ENCODE measurements around the gene LARP6. TPM values are rescaled to one million over a fixed set of nuclear protein-coding genes. Genes with fewer than 3 reads are reported as not detected.

LARP6 gene
- total RNA-seq, 1 experiment from 2014 or later: not detected

DNA sequence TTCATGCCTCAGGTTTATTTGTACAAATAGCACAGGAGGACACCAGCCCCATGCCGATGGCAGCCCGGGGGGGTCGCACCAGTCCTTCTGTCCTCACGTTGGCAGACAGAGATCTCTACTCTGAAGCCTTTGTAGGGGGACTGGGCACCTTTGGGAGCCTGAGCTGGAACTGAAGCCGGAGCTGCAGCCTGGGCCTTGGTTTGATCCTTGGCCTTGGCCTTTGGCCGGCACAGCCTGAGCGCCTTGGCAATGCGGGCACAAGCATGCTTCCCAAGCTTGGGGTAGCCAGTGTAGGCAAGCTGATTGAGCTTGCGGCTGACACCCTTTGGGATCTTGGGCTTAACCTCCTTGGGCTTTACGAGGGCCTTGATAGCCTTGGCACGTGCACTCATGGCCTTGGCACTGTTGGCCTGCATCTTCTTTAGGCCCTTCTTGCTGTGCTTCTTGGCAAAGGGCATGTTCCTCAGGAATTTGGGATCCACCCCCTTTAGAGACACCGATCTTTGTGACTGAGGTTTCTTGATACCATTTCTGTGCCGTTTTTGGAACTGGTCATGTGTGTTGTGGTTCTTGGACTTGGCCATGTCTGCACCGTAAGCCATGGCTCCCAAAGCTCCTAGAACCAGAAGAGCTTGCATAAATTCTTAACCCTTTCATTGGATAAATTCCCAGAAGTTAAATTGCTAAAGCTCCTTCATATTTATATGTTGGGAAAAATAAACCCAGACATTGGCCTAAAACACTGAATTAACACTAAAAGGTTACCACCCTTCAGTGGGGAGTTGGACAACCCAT lies 57.2 kb downstream of the LARP6 start:
- H2AFZ ChIP-seq (ENCODE audit: low read length): no peak overlapping the region
- no peaks in the 10 kb centered on the region for H3K9me3 ChIP-seq (ENCODE audit: low read length)
- H3K27me3 ChIP-seq (ENCODE audit: low read length): no peaks in the 10 kb centered on the region
- H3K4me3 ChIP-seq (ENCODE audit: low read length): no peak overlapping the region
- no peak overlapping the region for H3K4me2 ChIP-seq (ENCODE audit: low read depth, low read length, poor library complexity, severe bottlenecking)
- H3K79me2 ChIP-seq (ENCODE audit: low read length): no peaks in the 10 kb centered on the region
- no peak overlapping the region for H3K9ac ChIP-seq (ENCODE audit: low read length)
- no peak for DNase-seq
- H4K20me1 ChIP-seq (ENCODE audit: insufficient read depth, low read depth, low read length): no peaks in the 10 kb centered on the region
- H3K27ac ChIP-seq (ENCODE audit: low read length): no peak overlapping the region
- no peaks in the 10 kb centered on the region for H3K36me3 ChIP-seq (ENCODE audit: insufficient read depth, low read length)
- no peaks in the 10 kb centered on the region for H3K4me1 ChIP-seq (ENCODE audit: low read length)
- H3K9me2 ChIP-seq (replicated peaks; ENCODE audit: insufficient read depth, low read length): no peaks in the 10 kb centered on the region

DNA sequence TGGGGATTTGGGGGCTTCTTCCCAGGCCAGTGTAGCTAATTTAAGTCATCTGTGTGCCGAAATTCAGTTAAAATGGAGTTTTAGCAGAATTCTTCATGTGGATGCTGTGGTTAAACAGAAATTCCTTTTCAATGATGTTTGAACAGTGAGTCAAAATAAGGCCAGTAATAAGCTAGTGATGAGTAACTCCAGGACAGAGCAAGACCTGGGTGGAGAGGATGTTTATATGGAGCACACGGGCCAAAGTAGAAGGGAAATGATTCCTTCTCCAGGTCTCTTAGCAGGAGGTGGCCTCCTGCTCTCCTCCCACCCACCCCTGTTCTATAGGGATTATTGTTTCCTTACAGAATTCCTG lies 58.7 kb downstream of the LARP6 start:
- no peak overlapping the region for H3K4me2 ChIP-seq (ENCODE audit: low read depth, low read length, poor library complexity, severe bottlenecking)
- H4K20me1 ChIP-seq (ENCODE audit: insufficient read depth, low read depth, low read length): no peaks in the 10 kb centered on the region
- H3K9me3 ChIP-seq (ENCODE audit: low read length): no peaks in the 10 kb centered on the region
- no peaks in the 10 kb centered on the region for H3K4me1 ChIP-seq (ENCODE audit: low read length)
- no peak overlapping the region for H3K27ac ChIP-seq (ENCODE audit: low read length)
- H3K27me3 ChIP-seq (ENCODE audit: low read length): no peaks in the 10 kb centered on the region
- H3K36me3 ChIP-seq (ENCODE audit: insufficient read depth, low read length): no peaks in the 10 kb centered on the region
- DNase-seq: no peak
- H3K79me2 ChIP-seq (ENCODE audit: low read length): no peaks in the 10 kb centered on the region
- H3K9ac ChIP-seq (ENCODE audit: low read length): no peak overlapping the region
- H3K9me2 ChIP-seq (replicated peaks; ENCODE audit: insufficient read depth, low read length): no peaks in the 10 kb centered on the region
- no peak overlapping the region for H2AFZ ChIP-seq (ENCODE audit: low read length)
- H3K4me3 ChIP-seq (ENCODE audit: low read length): no peak overlapping the region

DNA sequence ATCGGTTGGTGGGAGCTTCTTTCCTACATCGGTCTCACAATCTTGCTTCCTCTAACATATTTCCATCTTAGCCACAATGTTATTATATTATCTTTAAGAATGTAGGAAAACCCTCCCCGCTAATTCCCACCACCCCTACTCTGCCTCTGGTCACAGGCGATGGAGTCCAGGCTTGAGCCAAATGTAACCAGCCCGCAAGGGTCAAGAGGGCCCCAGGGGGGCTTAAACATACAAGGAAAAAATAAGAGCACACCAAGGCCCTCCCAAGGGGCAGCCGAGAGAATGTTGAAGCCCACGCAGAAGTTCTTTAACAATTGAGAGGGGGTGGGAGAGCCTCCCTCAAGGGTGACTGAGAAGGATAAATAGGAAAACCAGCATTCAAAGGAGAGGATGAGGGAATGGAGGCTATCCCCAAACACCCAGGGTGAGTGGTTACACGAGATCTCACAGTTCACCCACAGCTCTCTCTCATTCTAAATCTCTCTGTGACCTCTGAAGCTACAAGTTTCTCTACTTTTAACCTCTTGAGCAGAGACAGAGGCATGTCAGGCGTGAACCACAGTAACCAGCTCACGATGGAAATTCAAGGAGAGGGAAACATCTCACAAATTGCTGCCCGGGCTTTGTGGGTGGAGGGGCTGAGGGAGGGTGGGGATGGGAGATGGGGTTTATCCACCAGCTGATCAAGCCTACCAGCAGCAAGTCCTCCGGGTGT lies 59.2 kb downstream of the LARP6 start:
- H2AFZ ChIP-seq (ENCODE audit: low read length): no peak overlapping the region
- no peak overlapping the region for H3K27ac ChIP-seq (ENCODE audit: low read length)
- H3K36me3 ChIP-seq (ENCODE audit: insufficient read depth, low read length): no peaks in the 10 kb centered on the region
- H3K4me2 ChIP-seq (ENCODE audit: low read depth, low read length, poor library complexity, severe bottlenecking): no peak overlapping the region
- no peaks in the 10 kb centered on the region for H4K20me1 ChIP-seq (ENCODE audit: insufficient read depth, low read depth, low read length)
- H3K4me1 ChIP-seq (ENCODE audit: low read length): no peaks in the 10 kb centered on the region
- DNase-seq: no peak
- H3K79me2 ChIP-seq (ENCODE audit: low read length): no peaks in the 10 kb centered on the region
- no peak overlapping the region for H3K4me3 ChIP-seq (ENCODE audit: low read length)
- H3K9me2 ChIP-seq (replicated peaks; ENCODE audit: insufficient read depth, low read length): no peaks in the 10 kb centered on the region
- H3K27me3 ChIP-seq (ENCODE audit: low read length): no peaks in the 10 kb centered on the region
- H3K9me3 ChIP-seq (ENCODE audit: low read length): no peaks in the 10 kb centered on the region
- H3K9ac ChIP-seq (ENCODE audit: low read length): no peak overlapping the region

DNA sequence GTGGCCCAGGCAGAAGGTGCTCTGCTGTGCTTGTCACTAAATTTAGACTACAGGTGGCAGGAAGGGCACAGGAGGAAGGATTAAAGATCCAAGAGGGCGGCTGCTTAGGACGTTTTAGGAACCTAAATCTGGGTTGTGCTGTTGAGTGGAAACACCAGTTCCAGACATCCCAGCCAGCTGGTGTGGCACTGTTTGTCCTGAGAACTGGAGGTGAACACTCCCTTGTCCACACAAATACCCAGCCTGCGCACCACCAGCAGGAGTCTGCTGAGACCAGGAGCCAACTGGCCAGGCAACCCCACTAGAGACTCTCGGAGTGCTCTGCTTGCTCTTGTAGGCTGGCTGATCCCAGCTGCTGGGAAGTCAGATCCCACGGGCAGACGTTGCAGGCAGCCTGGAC lies 60.3 kb downstream of the LARP6 start:
- no peaks in the 10 kb centered on the region for H3K9me2 ChIP-seq (replicated peaks; ENCODE audit: insufficient read depth, low read length)
- no peaks in the 10 kb centered on the region for H3K9me3 ChIP-seq (ENCODE audit: low read length)
- H3K79me2 ChIP-seq (ENCODE audit: low read length): no peaks in the 10 kb centered on the region
- H4K20me1 ChIP-seq (ENCODE audit: insufficient read depth, low read depth, low read length): no peaks in the 10 kb centered on the region
- H3K4me1 ChIP-seq (ENCODE audit: low read length): no peaks in the 10 kb centered on the region
- DNase-seq: no peak
- H3K4me2 ChIP-seq (ENCODE audit: low read depth, low read length, poor library complexity, severe bottlenecking): no peak overlapping the region
- no peak overlapping the region for H2AFZ ChIP-seq (ENCODE audit: low read length)
- no peak overlapping the region for H3K4me3 ChIP-seq (ENCODE audit: low read length)
- H3K27me3 ChIP-seq (ENCODE audit: low read length): no peaks in the 10 kb centered on the region
- no peaks in the 10 kb centered on the region for H3K36me3 ChIP-seq (ENCODE audit: insufficient read depth, low read length)
- no peak overlapping the region for H3K27ac ChIP-seq (ENCODE audit: low read length)
- H3K9ac ChIP-seq (ENCODE audit: low read length): no peak overlapping the region

DNA sequence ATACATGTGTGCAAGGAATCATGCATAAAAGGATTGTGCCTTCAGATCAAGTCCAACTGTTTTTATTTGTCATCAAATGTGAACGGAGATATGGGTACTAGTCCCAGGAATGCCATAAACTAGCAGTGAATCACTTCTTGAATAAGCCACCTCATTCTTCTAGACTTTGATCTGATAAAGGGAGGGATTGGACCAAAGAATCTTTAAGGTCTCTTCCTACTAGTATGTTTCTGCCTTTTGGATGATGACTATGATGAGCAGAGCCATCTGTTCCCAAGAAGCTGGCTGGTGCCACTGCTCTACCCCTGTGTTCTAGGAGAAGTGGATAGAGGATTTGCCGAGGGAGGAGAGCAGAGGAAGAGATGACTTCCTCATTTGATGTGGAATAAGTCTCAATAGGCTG lies 61.8 kb downstream of the LARP6 start:
- Histone ChIP-seq H3K9ac (ENCODE audit: low read length) (no peak overlapping the region), H3K79me2 (ENCODE audit: low read length) (no peaks in the 10 kb centered on the region), H3K4me3 (ENCODE audit: low read length) (no peak overlapping the region), H3K9me3 (ENCODE audit: low read length) (no peaks in the 10 kb centered on the region), H3K36me3 (ENCODE audit: insufficient read depth, low read length) (no peaks in the 10 kb centered on the region), H3K27ac (ENCODE audit: low read length) (no peak overlapping the region), H3K9me2 (replicated peaks; ENCODE audit: insufficient read depth, low read length) (no peaks in the 10 kb centered on the region), H2AFZ (ENCODE audit: low read length) (no peak overlapping the region), H4K20me1 (ENCODE audit: insufficient read depth, low read depth, low read length) (no peaks in the 10 kb centered on the region), H3K4me2 (ENCODE audit: low read depth, low read length, poor library complexity, severe bottlenecking) (no peak overlapping the region), H3K27me3 (ENCODE audit: low read length) (no peaks in the 10 kb centered on the region), H3K4me1 (ENCODE audit: low read length) (no peaks in the 10 kb centered on the region)
- DNase-seq: no peak

DNA sequence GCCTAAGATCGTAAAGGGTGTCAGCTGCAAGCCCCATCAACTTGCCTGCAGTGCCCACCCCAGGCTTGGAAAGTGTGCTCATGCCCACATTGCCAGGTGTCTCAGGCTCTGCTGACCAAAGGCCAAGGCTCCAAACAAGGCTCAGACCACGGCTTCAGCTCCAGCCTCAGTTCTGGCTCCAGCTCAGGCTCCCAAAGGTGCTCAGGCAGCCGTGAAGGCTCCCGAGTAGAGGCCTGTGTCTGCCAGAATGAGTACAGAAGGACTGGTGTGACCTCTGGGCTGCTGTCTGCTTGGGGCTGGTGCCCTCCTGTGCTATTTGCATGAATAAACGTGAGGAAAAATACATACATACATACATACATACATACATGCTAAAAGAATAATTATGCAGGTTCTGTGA lies 62.7 kb downstream of the LARP6 start:
- no peaks in the 10 kb centered on the region for H3K9me2 ChIP-seq (replicated peaks; ENCODE audit: insufficient read depth, low read length)
- no peaks in the 10 kb centered on the region for H3K9me3 ChIP-seq (ENCODE audit: low read length)
- no peaks in the 10 kb centered on the region for H4K20me1 ChIP-seq (ENCODE audit: insufficient read depth, low read depth, low read length)
- H3K4me3 ChIP-seq (ENCODE audit: low read length): no peak overlapping the region
- no peaks in the 10 kb centered on the region for H3K79me2 ChIP-seq (ENCODE audit: low read length)
- no peaks in the 10 kb centered on the region for H3K36me3 ChIP-seq (ENCODE audit: insufficient read depth, low read length)
- no peaks in the 10 kb centered on the region for H3K27me3 ChIP-seq (ENCODE audit: low read length)
- no peak overlapping the region for H3K9ac ChIP-seq (ENCODE audit: low read length)
- H2AFZ ChIP-seq (ENCODE audit: low read length): no peak overlapping the region
- no peak for DNase-seq
- no peak overlapping the region for H3K4me2 ChIP-seq (ENCODE audit: low read depth, low read length, poor library complexity, severe bottlenecking)
- no peaks in the 10 kb centered on the region for H3K4me1 ChIP-seq (ENCODE audit: low read length)
- H3K27ac ChIP-seq (ENCODE audit: low read length): no peak overlapping the region

DNA sequence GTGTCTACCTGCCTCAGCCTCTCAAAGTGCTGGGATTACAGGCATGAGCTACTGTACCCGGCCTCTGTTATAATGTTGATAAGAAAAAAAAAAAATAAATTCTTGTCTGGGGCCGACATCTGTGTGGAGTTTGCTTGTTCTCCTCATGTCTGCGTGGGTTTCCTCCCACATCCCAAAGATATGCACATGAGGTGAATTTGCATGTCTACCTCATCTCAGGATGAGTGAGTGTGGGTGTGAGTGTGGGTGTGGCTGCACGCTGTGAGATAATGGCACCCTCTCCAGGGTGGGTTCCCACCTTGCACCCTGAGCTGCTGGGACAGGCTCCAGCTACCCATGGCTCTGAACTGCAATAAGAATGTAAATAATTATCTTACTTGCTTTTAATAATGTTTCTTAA lies 64.7 kb downstream of the LARP6 start:
- Histone ChIP-seq H3K27me3 (ENCODE audit: low read length) (no peaks in the 10 kb centered on the region), H3K27ac (ENCODE audit: low read length) (no peak overlapping the region), H3K9me3 (ENCODE audit: low read length) (no peaks in the 10 kb centered on the region), H3K4me3 (ENCODE audit: low read length) (no peak overlapping the region), H3K79me2 (ENCODE audit: low read length) (no peaks in the 10 kb centered on the region), H3K9ac (ENCODE audit: low read length) (no peak overlapping the region), H2AFZ (ENCODE audit: low read length) (no peak overlapping the region), H3K4me1 (ENCODE audit: low read length) (no peaks in the 10 kb centered on the region), H3K36me3 (ENCODE audit: insufficient read depth, low read length) (no peaks in the 10 kb centered on the region), H3K9me2 (replicated peaks; ENCODE audit: insufficient read depth, low read length) (no peaks in the 10 kb centered on the region), H4K20me1 (ENCODE audit: insufficient read depth, low read depth, low read length) (no peaks in the 10 kb centered on the region), H3K4me2 (ENCODE audit: low read depth, low read length, poor library complexity, severe bottlenecking) (no peak overlapping the region)
- no peak for DNase-seq

DNA sequence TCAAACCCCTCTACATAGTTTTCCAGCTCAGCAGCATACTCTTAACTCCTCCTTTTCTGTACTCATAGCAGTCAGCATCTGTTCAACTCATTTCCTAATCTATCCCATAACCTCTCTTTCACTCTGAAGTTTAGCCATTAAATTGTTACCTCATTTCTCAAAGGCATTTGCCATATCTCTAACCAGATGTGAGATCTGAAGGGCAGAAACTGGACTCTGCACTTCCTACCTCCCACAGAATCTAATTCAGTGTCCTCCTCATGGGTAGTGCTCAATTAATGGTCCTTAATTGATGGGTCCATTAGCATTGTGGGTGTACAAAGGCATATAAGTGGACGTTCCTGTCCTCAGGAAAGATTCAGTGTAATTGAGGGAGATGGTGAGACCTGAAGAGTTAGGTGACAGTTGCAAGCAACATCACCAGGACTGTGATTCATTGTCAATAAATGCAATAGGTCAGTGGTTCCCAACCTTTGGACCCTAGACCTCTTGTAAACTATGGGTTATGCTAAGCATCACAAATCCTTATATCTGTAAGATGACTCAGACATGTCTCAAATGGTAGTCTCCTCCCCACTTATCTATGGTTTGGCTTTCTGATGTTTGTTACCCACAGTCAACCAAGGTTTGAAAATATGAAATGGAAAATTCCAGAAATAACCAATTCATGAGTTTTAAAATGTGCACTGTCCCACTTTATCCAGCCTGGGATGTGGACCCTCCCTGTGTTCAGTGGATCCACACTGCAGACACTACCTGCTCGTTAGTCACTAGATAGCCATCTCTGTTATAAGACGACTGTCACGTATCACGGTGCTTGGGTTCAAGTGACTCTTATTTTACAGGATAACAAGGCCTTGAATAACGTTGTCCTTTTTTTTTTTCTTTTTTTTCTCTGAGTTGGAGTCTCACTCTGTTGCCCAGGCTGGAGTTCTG lies 65.6 kb downstream of the LARP6 start:
- no peaks in the 10 kb centered on the region for H4K20me1 ChIP-seq (ENCODE audit: insufficient read depth, low read depth, low read length)
- no peaks in the 10 kb centered on the region for H3K4me1 ChIP-seq (ENCODE audit: low read length)
- no peaks in the 10 kb centered on the region for H3K27me3 ChIP-seq (ENCODE audit: low read length)
- H3K9ac ChIP-seq (ENCODE audit: low read length): no peak overlapping the region
- no peaks in the 10 kb centered on the region for H3K36me3 ChIP-seq (ENCODE audit: insufficient read depth, low read length)
- no peak overlapping the region for H3K4me2 ChIP-seq (ENCODE audit: low read depth, low read length, poor library complexity, severe bottlenecking)
- H3K9me2 ChIP-seq (replicated peaks; ENCODE audit: insufficient read depth, low read length): no peaks in the 10 kb centered on the region
- no peak for DNase-seq
- H3K79me2 ChIP-seq (ENCODE audit: low read length): no peaks in the 10 kb centered on the region
- no peak overlapping the region for H2AFZ ChIP-seq (ENCODE audit: low read length)
- H3K4me3 ChIP-seq (ENCODE audit: low read length): no peak overlapping the region
- H3K9me3 ChIP-seq (ENCODE audit: low read length): no peaks in the 10 kb centered on the region
- no peak overlapping the region for H3K27ac ChIP-seq (ENCODE audit: low read length)

Measured in Karpas-422 (cell line).